ENCODE measurements around the gene ZNF768.

DNA sequence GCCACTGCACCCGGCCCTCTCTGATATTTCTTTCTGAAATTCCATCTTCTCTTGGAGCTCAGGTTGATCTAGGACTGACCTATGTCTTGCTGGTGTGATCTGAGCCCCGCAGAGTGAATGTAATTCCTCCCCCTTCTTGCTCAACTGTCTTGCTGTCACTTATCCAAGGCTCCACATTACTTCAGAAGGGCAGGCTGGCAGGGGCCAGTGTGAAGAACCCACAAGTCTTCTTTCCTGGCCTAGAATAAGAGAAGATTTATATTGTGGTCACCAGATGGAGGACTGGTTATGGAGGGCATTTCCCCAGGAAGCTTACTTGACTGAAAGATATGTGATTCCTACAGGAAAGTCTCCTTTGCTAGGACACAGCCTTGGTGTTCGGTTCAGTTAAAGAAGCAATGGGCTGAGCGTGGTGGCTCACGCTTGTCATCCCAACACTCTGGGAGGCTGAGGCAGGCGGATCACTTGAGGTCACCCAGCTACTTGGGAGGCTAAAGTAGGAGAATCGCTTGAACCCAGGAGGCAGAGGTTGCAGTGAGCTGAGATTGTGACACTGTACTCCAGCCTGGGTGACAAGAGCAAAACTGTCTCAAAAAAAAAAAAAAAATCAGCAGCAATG, 40.4 kb downstream of the ZNF768 start:
- TF ChIP-seq EZH2 (IDR thresholded peaks at IDR 0.05; ENCODE audit: low read depth), result no peak
- TF ChIP-seq, protein P1, sequence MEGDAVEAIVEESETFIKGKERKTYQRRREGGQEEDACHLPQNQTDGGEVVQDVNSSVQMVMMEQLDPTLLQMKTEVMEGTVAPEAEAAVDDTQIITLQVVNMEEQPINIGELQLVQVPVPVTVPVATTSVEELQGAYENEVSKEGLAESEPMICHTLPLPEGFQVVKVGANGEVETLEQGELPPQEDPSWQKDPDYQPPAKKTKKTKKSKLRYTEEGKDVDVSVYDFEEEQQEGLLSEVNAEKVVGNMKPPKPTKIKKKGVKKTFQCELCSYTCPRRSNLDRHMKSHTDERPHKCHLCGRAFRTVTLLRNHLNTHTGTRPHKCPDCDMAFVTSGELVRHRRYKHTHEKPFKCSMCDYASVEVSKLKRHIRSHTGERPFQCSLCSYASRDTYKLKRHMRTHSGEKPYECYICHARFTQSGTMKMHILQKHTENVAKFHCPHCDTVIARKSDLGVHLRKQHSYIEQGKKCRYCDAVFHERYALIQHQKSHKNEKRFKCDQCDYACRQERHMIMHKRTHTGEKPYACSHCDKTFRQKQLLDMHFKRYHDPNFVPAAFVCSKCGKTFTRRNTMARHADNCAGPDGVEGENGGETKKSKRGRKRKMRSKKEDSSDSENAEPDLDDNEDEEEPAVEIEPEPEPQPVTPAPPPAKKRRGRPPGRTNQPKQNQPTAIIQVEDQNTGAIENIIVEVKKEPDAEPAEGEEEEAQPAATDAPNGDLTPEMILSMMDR (conservative IDR thresholded peaks at IDR 0.05), result no peak
